EL (cell line): ENCODE data around the gene OSBPL10.

Experiments
- DNase-seq: peaks from one replicate; pipeline ENCODE4 v3.0.0-alpha.2; 2016

Gene OSBPL10

GRCh38 chr3:31847760-31848159 is 133.3 kb downstream of the OSBPL10 start:
- no peak for DNase-seq

GRCh38 chr3:31841515-31841914 is 139.5 kb downstream of the OSBPL10 start:
- DNase-seq, result no peak

- peak; percentile 4 for DNase-seq
Observed at GRCh38 chr3:31840252-31840651, 140.8 kb downstream of the OSBPL10 start.

GRCh38 chr3:31839144-31839917 is 141.7 kb downstream of the OSBPL10 start:
- DNase-seq, result no peak

GRCh38 chr3:31836131-31837075 is 144.7 kb downstream of the OSBPL10 start:
- DNase-seq, result no peak

GRCh38 chr3:31833391-31834190 is 147.5 kb downstream of the OSBPL10 start:
- no peak for DNase-seq

- peak; percentile 8 for DNase-seq
Observed at GRCh38 chr3:31832551-31832950, 148.5 kb downstream of the OSBPL10 start.

GRCh38 chr3:31831591-31831990 is 149.5 kb downstream of the OSBPL10 start:
- DNase-seq, result no peak

- DNase-seq, result no peak
Observed at GRCh38 chr3:31829826-31830426, 151.1 kb downstream of the OSBPL10 start.

- no peak for DNase-seq
Observed at GRCh38 chr3:31829010-31829409, 152.1 kb downstream of the OSBPL10 start.

- no peak for DNase-seq
Observed at GRCh38 chr3:31828007-31828406, 153.1 kb downstream of the OSBPL10 start.

- DNase-seq, result no peak
Observed at GRCh38 chr3:31823184-31823583, 157.9 kb downstream of the OSBPL10 start.

- DNase-seq, result no peak
Observed at GRCh38 chr3:31821118-31821517, 159.9 kb downstream of the OSBPL10 start.

GRCh38 chr3:31819441-31819840 is 161.6 kb downstream of the OSBPL10 start:
- DNase-seq, result no peak

- DNase-seq, result no peak
Observed at GRCh38 chr3:31817411-31817966, 163.6 kb downstream of the OSBPL10 start.

GRCh38 chr3:31815631-31816440 is 165.2 kb downstream of the OSBPL10 start:
- DNase-seq, result no peak

GRCh38 chr3:31815006-31815405 is 166.1 kb downstream of the OSBPL10 start:
- DNase-seq, result no peak

- DNase-seq, result no peak
Observed at GRCh38 chr3:31813686-31814085, 167.4 kb downstream of the OSBPL10 start.

- DNase-seq, result no peak
Observed at GRCh38 chr3:31813197-31813596, 167.9 kb downstream of the OSBPL10 start.

GRCh38 chr3:31810991-31811433 is 170.1 kb downstream of the OSBPL10 start:
- no peak for DNase-seq

GRCh38 chr3:31808143-31808720 is 172.8 kb downstream of the OSBPL10 start:
- no peak for DNase-seq
